22Rv1 (cell line): ENCODE results near the gene ADAM12.

Source experiments
- ZFX ChIP-seq: fragments of 450-650 bp; IDR thresholded peaks from 2 replicates; pipeline ENCODE4 v1.6.1; 2017; ENCODE audit warnings: antibody characterized with exemption, borderline replicate concordance
- TF ChIP-seq, protein P1 (sequence below): fragments of 450-650 bp; IDR thresholded peaks from 2 replicates; pipeline ENCODE4 v1.5.1; 2017; ENCODE audit warnings: mild to moderate bottlenecking

DNA sequence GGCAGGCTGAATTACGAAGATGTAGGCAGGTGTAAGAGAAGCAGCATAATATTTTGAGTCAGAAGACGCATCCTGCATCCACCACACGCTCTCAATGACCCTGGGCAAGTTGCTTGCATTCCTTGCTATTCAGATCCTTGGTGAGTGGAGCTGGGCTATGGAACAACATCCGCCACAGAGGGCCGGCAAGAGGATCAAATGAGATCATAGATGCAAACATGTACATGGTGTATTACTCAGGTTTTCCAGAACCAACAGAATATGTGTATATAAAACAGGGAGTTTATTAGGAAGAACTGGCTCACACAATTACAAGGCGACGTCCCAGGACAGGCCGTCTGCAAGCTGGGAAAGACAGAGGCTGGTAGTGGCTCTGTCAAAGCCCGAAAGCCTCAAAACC is 51.5 kb downstream of the ADAM12 start:
- TF ChIP-seq, protein P1, sequence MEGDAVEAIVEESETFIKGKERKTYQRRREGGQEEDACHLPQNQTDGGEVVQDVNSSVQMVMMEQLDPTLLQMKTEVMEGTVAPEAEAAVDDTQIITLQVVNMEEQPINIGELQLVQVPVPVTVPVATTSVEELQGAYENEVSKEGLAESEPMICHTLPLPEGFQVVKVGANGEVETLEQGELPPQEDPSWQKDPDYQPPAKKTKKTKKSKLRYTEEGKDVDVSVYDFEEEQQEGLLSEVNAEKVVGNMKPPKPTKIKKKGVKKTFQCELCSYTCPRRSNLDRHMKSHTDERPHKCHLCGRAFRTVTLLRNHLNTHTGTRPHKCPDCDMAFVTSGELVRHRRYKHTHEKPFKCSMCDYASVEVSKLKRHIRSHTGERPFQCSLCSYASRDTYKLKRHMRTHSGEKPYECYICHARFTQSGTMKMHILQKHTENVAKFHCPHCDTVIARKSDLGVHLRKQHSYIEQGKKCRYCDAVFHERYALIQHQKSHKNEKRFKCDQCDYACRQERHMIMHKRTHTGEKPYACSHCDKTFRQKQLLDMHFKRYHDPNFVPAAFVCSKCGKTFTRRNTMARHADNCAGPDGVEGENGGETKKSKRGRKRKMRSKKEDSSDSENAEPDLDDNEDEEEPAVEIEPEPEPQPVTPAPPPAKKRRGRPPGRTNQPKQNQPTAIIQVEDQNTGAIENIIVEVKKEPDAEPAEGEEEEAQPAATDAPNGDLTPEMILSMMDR: no peak
- no peak for TF ChIP-seq ZFX
